ENCODE measurements around the gene PFDN6. TPM values are rescaled to one million over a fixed set of nuclear protein-coding genes. Genes with fewer than 3 reads are reported as not detected.
A peak's percentile ranks its signal among the peaks of the same experiment; 100 is the strongest.

PFDN6 gene
- total and polyA plus RNA-seq, 9 of the 15 experiments (the other 6 are each of a cell fraction or from before 2014, with no cell fraction given) = 6.8 to 475 (median 216) TPM

DNA sequence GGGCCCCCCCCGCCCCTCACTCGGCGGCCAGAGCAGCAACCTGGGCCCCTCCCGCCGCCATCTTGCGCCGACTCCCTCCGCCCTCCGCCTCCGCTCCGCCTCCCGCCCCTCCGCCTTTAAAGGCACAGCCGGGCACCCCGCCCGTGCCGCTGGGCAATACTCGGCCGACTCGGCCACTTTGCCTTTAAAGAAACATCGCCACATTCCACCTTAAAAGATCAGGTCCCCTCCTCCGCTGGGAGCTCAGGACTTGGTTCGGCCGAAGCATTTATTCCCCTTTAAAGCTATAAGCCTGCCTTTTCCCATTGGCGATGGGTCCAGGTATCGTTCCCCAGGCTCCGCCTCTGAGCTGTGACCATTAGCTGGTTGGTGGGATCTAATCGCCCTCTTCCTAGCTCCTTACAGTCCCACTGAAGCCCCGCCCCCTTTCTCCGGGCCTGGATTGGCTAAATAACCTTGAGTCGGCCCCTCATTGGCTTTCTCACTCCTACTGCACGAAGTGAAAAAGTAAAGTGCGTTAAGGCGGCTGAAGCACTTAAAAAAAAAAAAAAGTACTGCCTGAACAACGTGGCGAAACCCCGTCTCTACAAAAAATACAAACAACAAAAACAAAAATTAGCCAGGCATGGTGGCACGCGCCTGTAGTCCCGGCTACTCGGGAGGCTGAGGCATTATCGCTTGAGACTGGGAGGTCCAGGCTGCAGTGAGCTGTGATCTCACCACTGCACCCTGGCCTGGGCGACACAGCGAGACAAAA is 28.4 kb downstream of the PFDN6 start, which contains the start of gene ZBTB22 (continued):
- TF ChIP-seq RFX7 (CRISPR knock-in tag; IDR thresholded peaks at IDR 0.05) (no peak), NELFE (IDR thresholded peaks at IDR 0.05; ENCODE audit: insufficient read depth, insufficient read length) (no peak), RBM14 (IDR thresholded peaks at IDR 0.05; ENCODE audit: borderline replicate concordance, insufficient read depth, low read depth, low read length) (no peak), KDM5B (IDR thresholded peaks at IDR 0.05; ENCODE audit: insufficient replicate concordance, low read depth, low read length) (peak; percentile 46), DDX20 (tag; IDR thresholded peaks at IDR 0.05; ENCODE audit: low read depth) (no peak), NR2C2 (CRISPR knock-in tag; IDR thresholded peaks at IDR 0.05) (no peak), NR2C2 (tag; IDR thresholded peaks at IDR 0.05) (no peak; the same call in 1 of the 2 replicates), ZBTB17 (CRISPR knock-in tag; IDR thresholded peaks at IDR 0.05) (0 out of 2 replicates have a peak, but pooled peaks have one; percentile 29), TEAD2 (tag; IDR thresholded peaks at IDR 0.05) (no peak), CHD4 (IDR thresholded peaks at IDR 0.05; ENCODE audit: insufficient read depth, insufficient replicate concordance, low read depth, low read length, poor library complexity, severe bottlenecking) (no peak)
- TF ChIP-seq, protein P1, sequence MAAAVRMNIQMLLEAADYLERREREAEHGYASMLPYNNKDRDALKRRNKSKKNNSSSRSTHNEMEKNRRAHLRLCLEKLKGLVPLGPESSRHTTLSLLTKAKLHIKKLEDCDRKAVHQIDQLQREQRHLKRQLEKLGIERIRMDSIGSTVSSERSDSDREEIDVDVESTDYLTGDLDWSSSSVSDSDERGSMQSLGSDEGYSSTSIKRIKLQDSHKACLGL (CRISPR knock-in tag; IDR thresholded peaks at IDR 0.05; ENCODE audit: borderline replicate concordance, poor library complexity, severe bottlenecking) = no peak
- TF ChIP-seq, protein P2, sequence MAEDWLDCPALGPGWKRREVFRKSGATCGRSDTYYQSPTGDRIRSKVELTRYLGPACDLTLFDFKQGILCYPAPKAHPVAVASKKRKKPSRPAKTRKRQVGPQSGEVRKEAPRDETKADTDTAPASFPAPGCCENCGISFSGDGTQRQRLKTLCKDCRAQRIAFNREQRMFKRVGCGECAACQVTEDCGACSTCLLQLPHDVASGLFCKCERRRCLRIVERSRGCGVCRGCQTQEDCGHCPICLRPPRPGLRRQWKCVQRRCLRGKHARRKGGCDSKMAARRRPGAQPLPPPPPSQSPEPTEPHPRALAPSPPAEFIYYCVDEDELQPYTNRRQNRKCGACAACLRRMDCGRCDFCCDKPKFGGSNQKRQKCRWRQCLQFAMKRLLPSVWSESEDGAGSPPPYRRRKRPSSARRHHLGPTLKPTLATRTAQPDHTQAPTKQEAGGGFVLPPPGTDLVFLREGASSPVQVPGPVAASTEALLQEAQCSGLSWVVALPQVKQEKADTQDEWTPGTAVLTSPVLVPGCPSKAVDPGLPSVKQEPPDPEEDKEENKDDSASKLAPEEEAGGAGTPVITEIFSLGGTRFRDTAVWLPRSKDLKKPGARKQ (CRISPR knock-in tag; IDR thresholded peaks at IDR 0.05) = no peak
- TF ChIP-seq, protein P3, sequence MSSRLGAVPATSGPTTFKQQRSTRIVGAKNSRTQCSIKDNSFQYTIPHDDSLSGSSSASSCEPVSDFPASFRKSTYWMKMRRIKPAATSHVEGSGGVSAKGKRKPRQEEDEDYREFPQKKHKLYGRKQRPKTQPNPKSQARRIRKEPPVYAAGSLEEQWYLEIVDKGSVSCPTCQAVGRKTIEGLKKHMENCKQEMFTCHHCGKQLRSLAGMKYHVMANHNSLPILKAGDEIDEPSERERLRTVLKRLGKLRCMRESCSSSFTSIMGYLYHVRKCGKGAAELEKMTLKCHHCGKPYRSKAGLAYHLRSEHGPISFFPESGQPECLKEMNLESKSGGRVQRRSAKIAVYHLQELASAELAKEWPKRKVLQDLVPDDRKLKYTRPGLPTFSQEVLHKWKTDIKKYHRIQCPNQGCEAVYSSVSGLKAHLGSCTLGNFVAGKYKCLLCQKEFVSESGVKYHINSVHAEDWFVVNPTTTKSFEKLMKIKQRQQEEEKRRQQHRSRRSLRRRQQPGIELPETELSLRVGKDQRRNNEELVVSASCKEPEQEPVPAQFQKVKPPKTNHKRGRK (tag; IDR thresholded peaks at IDR 0.05) = no peak
- TF ChIP-seq, protein P4, sequence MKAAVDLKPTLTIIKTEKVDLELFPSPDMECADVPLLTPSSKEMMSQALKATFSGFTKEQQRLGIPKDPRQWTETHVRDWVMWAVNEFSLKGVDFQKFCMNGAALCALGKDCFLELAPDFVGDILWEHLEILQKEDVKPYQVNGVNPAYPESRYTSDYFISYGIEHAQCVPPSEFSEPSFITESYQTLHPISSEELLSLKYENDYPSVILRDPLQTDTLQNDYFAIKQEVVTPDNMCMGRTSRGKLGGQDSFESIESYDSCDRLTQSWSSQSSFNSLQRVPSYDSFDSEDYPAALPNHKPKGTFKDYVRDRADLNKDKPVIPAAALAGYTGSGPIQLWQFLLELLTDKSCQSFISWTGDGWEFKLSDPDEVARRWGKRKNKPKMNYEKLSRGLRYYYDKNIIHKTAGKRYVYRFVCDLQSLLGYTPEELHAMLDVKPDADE (conservative IDR thresholded peaks at IDR 0.05; ENCODE audit: control insufficient read depth, low read depth, low read length) = no peak; the same call in 1 of the 2 replicates
- TF ChIP-seq, protein P5, sequence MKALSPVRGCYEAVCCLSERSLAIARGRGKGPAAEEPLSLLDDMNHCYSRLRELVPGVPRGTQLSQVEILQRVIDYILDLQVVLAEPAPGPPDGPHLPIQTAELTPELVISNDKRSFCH (CRISPR knock-in tag; IDR thresholded peaks at IDR 0.05) = no peak
- TF ChIP-seq, protein P5 (tag; IDR thresholded peaks at IDR 0.05) = no peak

Data from K562 (cell line).